Epithelial cell of esophagus (primary cell): ENCODE data around the gene MTFR1L.

Experiments used
- DNase-seq: peaks from one replicate; pipeline ENCODE4 v3.0.0; 2010; ENCODE audit warnings: low read depth
- H3K4me3 ChIP-seq: 2 replicates; pipeline ENCODE4 v1.5.1; 2011; ENCODE audit warnings: mild to moderate bottlenecking, low read length, control low read depth
- CTCF ChIP-seq: IDR thresholded peaks from 2 replicates; pipeline ENCODE4 v1.5.1; 2011; ENCODE audit warnings: low read depth, mild to moderate bottlenecking, low read length, control low read depth, inconsistent platforms; ENCODE audit not compliant: insufficient read depth; ENCODE audit errors: missing control alignments

Gene MTFR1L

GRCh38 chr1:25872713-25873112 is 53.0 kb downstream of the MTFR1L start:
- no peak for DNase-seq
- H3K4me3 ChIP-seq: no peak overlapping the region
- no peak for TF ChIP-seq CTCF

GRCh38 chr1:25873120-25873519 is 53.4 kb downstream of the MTFR1L start:
- no peak overlapping the region for H3K4me3 ChIP-seq
- no peak for TF ChIP-seq CTCF
- DNase-seq: no peak

GRCh38 chr1:25874209-25874608 is 54.5 kb downstream of the MTFR1L start:
- H3K4me3 ChIP-seq: peak overlapping the region; percentile 84
- TF ChIP-seq CTCF: no peak
- no peak for DNase-seq

GRCh38 chr1:25874635-25875153 is 54.9 kb downstream of the MTFR1L start:
- no peak for TF ChIP-seq CTCF
- peak overlapping the region; percentile 84 for H3K4me3 ChIP-seq
- no peak for DNase-seq

GRCh38 chr1:25875154-25875855 is 55.6 kb downstream of the MTFR1L start, which contains the start of gene PAQR7:
Gene PAQR7 (minus strand): TSS chr1:25875708. CDS start chr1:25863839, 11,869 bp downstream.
- TF ChIP-seq CTCF: no peak
- peak; percentile 65 for DNase-seq
- H3K4me3 ChIP-seq: peak within 1 kb of the TSS; percentile 84

GRCh38 chr1:25875856-25876692 is 56.3 kb downstream of the MTFR1L start:
- H3K4me3 ChIP-seq: peak overlapping the region; percentile 84
- TF ChIP-seq CTCF: no peak
- peak; percentile 50 for DNase-seq
